WTC11 (cell line): ENCODE data around the gene SULT1C2. TPM values are rescaled to one million over a fixed set of nuclear protein-coding genes. Genes with fewer than 3 reads are reported as not detected.

ENCODE experiments used
- ATAC-seq: fragments of 200-7000 bp; cut with Tn5 transposase; 2 replicates; pipeline ENCODE4 v1.10.0; 2021; ENCODE audit warnings: mild to moderate bottlenecking, moderate library complexity
- CTCF ChIA-PET: fragments of 300-600 bp; sonication (Branson Sonifier 250); formaldehyde crosslinking; loops from one replicate; lab custom pipeline; 2021; ENCODE audit warnings: antibody characterized with exemption; lab: Charles Lee
- POLR2A ChIA-PET: fragments of 350-600 bp; sonication (Branson Sonifier 250); formaldehyde crosslinking; loops from one replicate; lab custom pipeline; 2021; ENCODE audit warnings: antibody characterized with exemption; lab: Charles Lee
- DNase-seq: peaks from one replicate; pipeline ENCODE4 v3.0.0; 2021; ENCODE audit warnings: low spot score
- H3K27ac Mint-ChIP-seq: 2 replicates; pipeline ENCODE4 v1.8.0; 2021; ENCODE audit warnings: mixed read lengths
- H3K27me3 Mint-ChIP-seq: 2 replicates; pipeline ENCODE4 v1.8.0; 2021; ENCODE audit warnings: low read depth, mild to moderate bottlenecking, moderate library complexity, mixed read lengths
- H3K36me3 Mint-ChIP-seq: 2 replicates; pipeline ENCODE4 v1.8.0; 2021; ENCODE audit warnings: mixed read lengths
- H3K4me1 Mint-ChIP-seq: 2 replicates; pipeline ENCODE4 v1.8.0; 2022; ENCODE audit warnings: mixed read lengths
- H3K4me3 Mint-ChIP-seq: 2 replicates; pipeline ENCODE4 v1.8.0; 2021; ENCODE audit warnings: mild to moderate bottlenecking, moderate library complexity, mixed read lengths
- H3K9me3 Mint-ChIP-seq: 2 replicates; pipeline ENCODE4 v1.8.0; 2021; ENCODE audit warnings: mixed read lengths
- ATF1 ChIP-seq: sonication (generic); formaldehyde crosslinking; IDR thresholded peaks from 2 replicates; pipeline ENCODE4 v1.8.1; 2023; ENCODE audit warnings: mild to moderate bottlenecking, moderate library complexity, missing genetic modification reagents
- E2F4 ChIP-seq: sonication (generic); formaldehyde crosslinking; IDR thresholded peaks from 2 replicates; pipeline ENCODE4 v1.8.1; 2022; ENCODE audit warnings: low read depth, mild to moderate bottlenecking, moderate library complexity, missing genetic modification reagents, borderline replicate concordance
- GRHL2 ChIP-seq: fragments of 250-450 bp; sonication (Bioruptor Pico); IDR thresholded peaks from 2 replicates; pipeline ENCODE4 v1.8.0; 2022; ENCODE audit warnings: mild to moderate bottlenecking, moderate library complexity; ENCODE audit not compliant: insufficient replicate concordance, severe bottlenecking
- KAT7 ChIP-seq: sonication (generic); formaldehyde crosslinking; IDR thresholded peaks from 2 replicates; pipeline ENCODE4 v1.8.1; 2023; ENCODE audit warnings: missing genetic modification reagents, mild to moderate bottlenecking, borderline replicate concordance
- MAX ChIP-seq: sonication (generic); formaldehyde crosslinking; IDR thresholded peaks from 2 replicates; pipeline ENCODE4 v1.8.0; 2022; ENCODE audit warnings: mild to moderate bottlenecking, missing genetic modification reagents
- MLX ChIP-seq: sonication (generic); formaldehyde crosslinking; IDR thresholded peaks from 2 replicates; pipeline ENCODE4 v1.8.1; 2023; ENCODE audit warnings: mild to moderate bottlenecking, missing genetic modification reagents, moderate library complexity
- MYBL2 ChIP-seq: sonication (generic); formaldehyde crosslinking; IDR thresholded peaks from 2 replicates; pipeline ENCODE4 v1.8.1; 2023; ENCODE audit warnings: mild to moderate bottlenecking, moderate library complexity, missing genetic modification reagents
- NFYB ChIP-seq: sonication (generic); formaldehyde crosslinking; conservative IDR thresholded peaks from 2 replicates; pipeline ENCODE4 v1.8.0; 2022; ENCODE audit warnings: low read depth, missing genetic modification reagents
- NR3C1 ChIP-seq: sonication (generic); formaldehyde crosslinking; conservative IDR thresholded peaks from 2 replicates; pipeline ENCODE4 v1.8.1; 2023; ENCODE audit warnings: low read depth, mild to moderate bottlenecking, missing genetic modification reagents
- PRDM15 ChIP-seq: sonication (generic); formaldehyde crosslinking; IDR thresholded peaks from 2 replicates; pipeline ENCODE4 v1.8.0; 2022; ENCODE audit warnings: missing genetic modification reagents
- PRRX2 ChIP-seq: fragments of 250-450 bp; sonication (Bioruptor Pico); IDR thresholded peaks from 2 replicates; pipeline ENCODE4 v1.8.0; 2021; ENCODE audit warnings: mild to moderate bottlenecking
- RELA ChIP-seq: sonication (generic); formaldehyde crosslinking; IDR thresholded peaks from 2 replicates; pipeline ENCODE4 v1.8.1; 2022; ENCODE audit warnings: missing genetic modification reagents, mild to moderate bottlenecking, borderline replicate concordance
- USF2 ChIP-seq: sonication (generic); formaldehyde crosslinking; IDR thresholded peaks from 2 replicates; pipeline ENCODE4 v1.8.1; 2023; ENCODE audit warnings: mild to moderate bottlenecking, missing genetic modification reagents, moderate library complexity
- ZMAT4 ChIP-seq: fragments of 250-450 bp; sonication (Bioruptor Pico); IDR thresholded peaks from 2 replicates; pipeline ENCODE4 v1.9.0; 2021; ENCODE audit warnings: mild to moderate bottlenecking
- ZNF121 ChIP-seq: sonication (generic); formaldehyde crosslinking; IDR thresholded peaks from 2 replicates; pipeline ENCODE4 v1.8.0; 2023; ENCODE audit warnings: missing genetic modification reagents
- ZNF263 ChIP-seq: sonication (generic); formaldehyde crosslinking; IDR thresholded peaks from 2 replicates; pipeline ENCODE4 v1.8.1; 2022; ENCODE audit warnings: low read depth, mild to moderate bottlenecking, moderate library complexity, missing genetic modification reagents
- ZNF317 ChIP-seq: sonication (generic); formaldehyde crosslinking; IDR thresholded peaks from 2 replicates; pipeline ENCODE4 v1.8.1; 2023; ENCODE audit warnings: low read depth, mild to moderate bottlenecking, moderate library complexity, missing genetic modification reagents, borderline replicate concordance
- ZNF512 ChIP-seq: sonication (generic); formaldehyde crosslinking; IDR thresholded peaks from 2 replicates; pipeline ENCODE4 v1.8.1; 2022; ENCODE audit warnings: missing genetic modification reagents, borderline replicate concordance
- total RNA-seq: library from RNA; stranded (reverse); gene quantifications from 3 replicates; pipeline ENCODE4 v1.2.3, GENCODE V29; 2021

Gene SULT1C2
- total RNA-seq, 1 experiment from 2014 or later, result 2.2 TPM

GRCh38 chr2:108329771-108330170 is 41.1 kb downstream of the SULT1C2 start:
- ChIA-PET POLR2A (interaction anchor here (1.3 kb wide), 1 partner anchor 13 kb away, joined by 3 read pairs; no protein-coding TSS in a partner anchor), CTCF (no interaction called here)
- DNase-seq (no peak), ATAC-seq (no peak)
- TF ChIP-seq RELA (CRISPR knock-in tag) (no peak), MYBL2 (CRISPR knock-in tag) (no peak), ZNF512 (CRISPR knock-in tag) (no peak), ZMAT4 (CRISPR knock-in tag) (no peak), NFYB (CRISPR knock-in tag) (no peak), ATF1 (CRISPR knock-in tag) (no peak), MLX (CRISPR knock-in tag) (no peak), ZNF121 (no peak), ZNF263 (no peak), ZNF317 (CRISPR knock-in tag) (no peak), MAX (CRISPR knock-in tag) (no peak), GRHL2 (CRISPR knock-in tag) (no peak), KAT7 (CRISPR knock-in tag) (no peak), PRRX2 (CRISPR knock-in tag) (no peak), NR3C1 (CRISPR knock-in tag) (no peak), USF2 (CRISPR knock-in tag) (no peak), E2F4 (CRISPR knock-in tag) (no peak), PRDM15 (CRISPR knock-in tag) (no peak)
- no peaks in the 10 kb centered on the region for H3K9me3 Mint-ChIP-seq
- H3K4me1 Mint-ChIP-seq, result no peaks in the 10 kb centered on the region
- no peaks in the 10 kb centered on the region for H3K36me3 Mint-ChIP-seq
- no peak overlapping the region for H3K4me3 Mint-ChIP-seq
- no peak overlapping the region for H3K27ac Mint-ChIP-seq
- no peaks in the 10 kb centered on the region for H3K27me3 Mint-ChIP-seq
